NCI-H1092 (cell line): ENCODE data around the gene JMJD7.

Source experiments
- DNase-seq: peaks from one replicate; lab custom pipeline; 2025; lab: John Stamatoyannopoulos, UW

JMJD7 gene

GRCh38 chr15:41884458-41884857 is 56.6 kb downstream of the JMJD7 start:
- no peak for DNase-seq

DNA sequence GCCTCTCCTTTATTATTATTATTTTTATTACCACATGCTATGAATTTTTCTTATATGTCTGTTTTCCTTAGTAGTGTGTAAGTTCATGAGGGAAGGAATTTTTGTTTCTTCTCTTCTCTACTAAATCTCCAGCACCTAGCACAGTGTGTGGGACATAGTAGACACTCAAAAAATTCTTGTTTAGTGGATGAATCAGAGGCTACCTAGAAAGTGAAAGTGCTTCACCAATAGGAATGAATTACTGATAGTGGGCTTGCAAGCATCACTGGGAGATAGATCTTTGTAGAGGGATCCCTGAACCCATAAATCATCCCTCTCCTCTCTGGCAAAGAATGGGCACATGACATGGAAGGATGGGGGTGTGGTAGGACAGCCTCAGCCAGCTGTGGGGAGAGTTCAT is 57.4 kb downstream of the JMJD7 start:
- DNase-seq: no peak

- DNase-seq: no peak
These were observed 57.9 kb downstream of the JMJD7 start for GRCh38 chr15:41885841-41886240.

DNA sequence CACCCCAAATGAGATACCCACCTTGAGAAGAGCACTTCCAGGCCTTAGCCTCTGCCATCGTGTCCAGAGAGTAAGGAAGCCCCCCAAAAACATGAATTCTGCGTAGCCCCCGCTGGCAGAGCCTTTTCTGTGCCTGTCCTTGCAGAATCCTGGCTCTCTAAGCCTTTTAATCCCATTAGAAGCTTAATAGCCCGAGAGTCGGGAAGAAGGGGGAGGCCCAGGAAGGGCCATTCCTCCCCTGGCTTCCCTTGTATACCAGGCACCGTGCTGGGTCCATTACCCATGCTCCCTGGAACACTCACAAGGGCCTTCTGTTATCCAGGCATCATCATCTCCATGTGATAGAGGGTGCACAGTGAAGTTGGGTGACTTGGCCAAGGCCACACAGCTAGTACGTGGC is 58.8 kb downstream of the JMJD7 start:
- DNase-seq: no peak

DNA sequence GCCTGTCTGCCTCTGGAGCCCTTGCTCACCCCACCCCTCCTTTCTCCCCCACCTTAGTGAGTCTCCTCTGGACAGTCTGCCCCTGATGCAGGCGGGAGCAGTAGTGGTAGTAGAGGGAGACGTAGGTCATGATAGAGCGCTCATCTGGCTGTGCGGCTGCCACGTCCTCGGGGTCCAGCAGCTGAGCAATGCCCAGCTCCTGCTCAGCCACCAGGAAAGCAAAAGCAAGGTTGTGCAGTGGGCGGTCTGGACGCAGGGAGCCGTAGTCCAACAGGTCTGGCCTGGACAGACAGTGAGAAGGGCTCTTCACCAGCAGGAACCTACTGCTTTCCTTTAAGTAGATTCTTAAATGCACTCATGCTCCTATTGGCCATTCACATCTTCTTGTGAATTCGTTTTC is 59.3 kb downstream of the JMJD7 start:
- DNase-seq: no peak
